NCI-H2196 treated with DMSO at 0.1 percent for 48 hours (cell line): ENCODE results near the gene TTLL11.

ENCODE experiments used
- DNase-seq: peaks from one replicate; lab custom pipeline; 2025; ENCODE audit not compliant: unreplicated experiment; lab: John Stamatoyannopoulos, UW

The TTLL11 gene

GRCh38 chr9:122109035-122109813 lies 16.1 kb upstream of the TTLL11 start:
- DNase-seq = no peak

GRCh38 chr9:122107291-122107805 lies 14.2 kb upstream of the TTLL11 start:
- DNase-seq = no peak

- no peak for DNase-seq
Measured at GRCh38 chr9:122106576-122106975, 13.5 kb upstream of the TTLL11 start.

- DNase-seq = no peak
Measured at GRCh38 chr9:122103985-122104384, 10.9 kb upstream of the TTLL11 start.

GRCh38 chr9:122102156-122102555 lies 9.0 kb upstream of the TTLL11 start:
- DNase-seq = no peak

- no peak for DNase-seq
Measured at GRCh38 chr9:122100756-122101155, 7.6 kb upstream of the TTLL11 start.

GRCh38 chr9:122099271-122099869 lies 6.3 kb upstream of the TTLL11 start:
- DNase-seq = peak; percentile 37

GRCh38 chr9:122097679-122098315 lies 4.7 kb upstream of the TTLL11 start:
- DNase-seq = no peak

- DNase-seq = no peak
Measured at GRCh38 chr9:122096620-122097415, 3.7 kb upstream of the TTLL11 start.

GRCh38 chr9:122095010-122095767 lies 2.1 kb upstream of the TTLL11 start:
- DNase-seq = no peak

- DNase-seq = no peak
Measured at GRCh38 chr9:122091682-122092592, 1.2 kb downstream of the TTLL11 start.

- no peak for DNase-seq
Measured at GRCh38 chr9:122090981-122091380, 2.1 kb downstream of the TTLL11 start.

GRCh38 chr9:122090287-122090883 lies 2.7 kb downstream of the TTLL11 start:
- DNase-seq = no peak

GRCh38 chr9:122088880-122089706 lies 4.0 kb downstream of the TTLL11 start:
- DNase-seq = no peak

GRCh38 chr9:122087406-122088200 lies 5.5 kb downstream of the TTLL11 start:
- no peak for DNase-seq

GRCh38 chr9:122086873-122087272 lies 6.2 kb downstream of the TTLL11 start:
- DNase-seq = no peak

GRCh38 chr9:122085260-122085659 lies 7.8 kb downstream of the TTLL11 start:
- DNase-seq = no peak
